A673 (cell line): ENCODE data around the gene KLK12. TPM values are rescaled to one million over a fixed set of nuclear protein-coding genes. Genes with fewer than 3 reads are reported as not detected.

Experiments
- BruUV-seq: library from RNA; stranded (reverse); fragments of 400-500 nt; replicated peaks from 2 replicates; lab custom pipeline; 2021; lab: Mats Ljungman, UMichigan
- CTCF ChIA-PET: fragments of 300-600 bp; sonication (Branson Sonifier 250); formaldehyde crosslinking; loops from one replicate; lab custom pipeline; 2022; ENCODE audit warnings: antibody characterized with exemption; lab: Charles Lee
- POLR2A ChIA-PET: fragments of 300-600 bp; sonication (Branson Sonifier 250); formaldehyde crosslinking; loops from one replicate; lab custom pipeline; 2022; ENCODE audit warnings: antibody characterized with exemption; ENCODE audit not compliant: low non-redundant PET; lab: Charles Lee
- DNase-seq: peaks from one replicate; pipeline ENCODE4 v3.0.0-alpha.2; 2015; ENCODE audit warnings: low spot score
- H3K27ac ChIP-seq: fragments of 200-600 bp; sonication (generic); 2 replicates; pipeline ENCODE4 v1.5.1; 2016; ENCODE audit warnings: mixed run types, low read depth, mild to moderate bottlenecking, mixed read lengths, antibody characterized with exemption, low read length; ENCODE audit not compliant: poor library complexity, severe bottlenecking
- H3K27me3 ChIP-seq: fragments of 200-600 bp; sonication (generic); replicated peaks from 2 replicates; pipeline ENCODE4 v1.6.1; 2017; ENCODE audit warnings: mixed run types, low read depth, mild to moderate bottlenecking, mixed read lengths, antibody characterized with exemption, low read length; ENCODE audit not compliant: insufficient read depth, poor library complexity
- H3K36me3 ChIP-seq: fragments of 200-600 bp; sonication (generic); 2 replicates; pipeline ENCODE4 v1.6.1; 2016; ENCODE audit warnings: mixed run types, mild to moderate bottlenecking, mixed read lengths, antibody characterized with exemption, low read length; ENCODE audit not compliant: insufficient read depth, poor library complexity, severe bottlenecking
- H3K4me1 ChIP-seq: fragments of 200-600 bp; sonication (generic); 2 replicates; pipeline ENCODE4 v1.6.1; 2017; ENCODE audit warnings: mixed run types, mild to moderate bottlenecking, mixed read lengths, antibody characterized with exemption, low read length; ENCODE audit not compliant: insufficient read depth, poor library complexity, severe bottlenecking
- H3K4me3 ChIP-seq: fragments of 200-600 bp; sonication (generic); 2 replicates; pipeline ENCODE4 v1.5.1; 2016; ENCODE audit warnings: low read depth, mixed run types, mild to moderate bottlenecking, mixed read lengths, low read length; ENCODE audit not compliant: poor library complexity, severe bottlenecking
- H3K9me3 ChIP-seq: fragments of 200-600 bp; sonication (generic); 2 replicates; pipeline ENCODE4 v1.6.1; 2016; ENCODE audit warnings: mixed run types, low read depth, mild to moderate bottlenecking, mixed read lengths, antibody characterized with exemption, low read length; ENCODE audit not compliant: poor library complexity, severe bottlenecking
- EZH2 ChIP-seq: fragments of 200-600 bp; sonication (generic); IDR thresholded peaks from 2 replicates; pipeline ENCODE4 v1.6.1; 2017; ENCODE audit warnings: borderline replicate concordance, low read depth, mild to moderate bottlenecking, mixed read lengths, antibody characterized with exemption, low read length; ENCODE audit not compliant: poor library complexity, severe bottlenecking
- intact Hi-C: fragments of 100-400 bp; cut with micrococcal nuclease; formaldehyde crosslinking; loops from one replicate; pipeline ENCODE4 v1.10.0; 2022; ENCODE audit not compliant: unreplicated experiment
- total RNA-seq: library from RNA; stranded (reverse); gene quantifications from 2 replicates; pipeline ENCODE4 v1.2.3, GENCODE V29; 2021
- TF ChIP-seq, protein P1 (sequence below): fragments of 300-800, 200-600 bp; sonication (generic); conservative IDR thresholded peaks from 2 replicates; pipeline ENCODE4 v1.5.1; 2017; ENCODE audit warnings: low read depth, mild to moderate bottlenecking, antibody characterized with exemption, low read length, moderate library complexity, mixed read lengths

Gene KLK12
- total RNA-seq, 1 experiment from 2014 or later = not detected

DNA sequence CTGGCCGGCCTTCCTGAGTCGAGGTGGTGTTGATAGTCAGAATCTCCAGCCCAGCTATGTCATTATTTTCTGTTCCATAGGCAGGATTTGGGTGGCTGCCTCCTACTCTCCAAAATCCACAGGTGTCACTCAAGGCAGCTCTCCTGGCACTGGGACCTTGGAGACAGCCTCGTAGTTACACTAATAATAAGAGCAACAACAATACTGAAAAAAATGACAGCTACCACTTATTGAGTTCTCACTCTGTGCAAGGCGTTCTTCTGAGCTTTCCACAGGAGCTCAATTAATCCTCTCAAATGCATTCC is 12.2 kb upstream of the KLK12 start:
- POLR2A ChIA-PET = interaction anchor here (0.5 kb wide), 1 partner anchor 458 kb away, joined by 5 read pairs; no protein-coding TSS in a partner anchor

DNA sequence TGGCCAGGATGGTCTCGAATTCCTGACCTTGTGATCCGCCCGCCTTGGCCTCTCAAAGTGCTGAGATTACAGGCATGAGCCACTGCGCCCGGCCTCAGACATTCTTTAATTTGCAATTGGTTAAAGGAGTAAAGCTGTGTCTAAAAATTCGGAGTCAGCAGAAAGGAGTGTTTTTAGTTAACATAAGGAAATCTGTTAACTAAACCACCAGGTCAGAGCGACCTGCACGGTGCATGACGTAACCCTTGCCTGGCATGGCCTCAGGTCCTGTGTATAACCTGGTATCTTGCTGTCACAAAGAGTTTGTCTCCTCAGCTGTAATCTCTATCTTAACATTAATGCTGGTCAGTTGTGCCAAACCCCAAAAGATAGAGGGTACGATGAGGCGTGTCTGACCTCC is 9.5 kb upstream of the KLK12 start:
- DNase-seq = no peak
- no TSS peak for BruUV-seq
- TF ChIP-seq, protein P1, sequence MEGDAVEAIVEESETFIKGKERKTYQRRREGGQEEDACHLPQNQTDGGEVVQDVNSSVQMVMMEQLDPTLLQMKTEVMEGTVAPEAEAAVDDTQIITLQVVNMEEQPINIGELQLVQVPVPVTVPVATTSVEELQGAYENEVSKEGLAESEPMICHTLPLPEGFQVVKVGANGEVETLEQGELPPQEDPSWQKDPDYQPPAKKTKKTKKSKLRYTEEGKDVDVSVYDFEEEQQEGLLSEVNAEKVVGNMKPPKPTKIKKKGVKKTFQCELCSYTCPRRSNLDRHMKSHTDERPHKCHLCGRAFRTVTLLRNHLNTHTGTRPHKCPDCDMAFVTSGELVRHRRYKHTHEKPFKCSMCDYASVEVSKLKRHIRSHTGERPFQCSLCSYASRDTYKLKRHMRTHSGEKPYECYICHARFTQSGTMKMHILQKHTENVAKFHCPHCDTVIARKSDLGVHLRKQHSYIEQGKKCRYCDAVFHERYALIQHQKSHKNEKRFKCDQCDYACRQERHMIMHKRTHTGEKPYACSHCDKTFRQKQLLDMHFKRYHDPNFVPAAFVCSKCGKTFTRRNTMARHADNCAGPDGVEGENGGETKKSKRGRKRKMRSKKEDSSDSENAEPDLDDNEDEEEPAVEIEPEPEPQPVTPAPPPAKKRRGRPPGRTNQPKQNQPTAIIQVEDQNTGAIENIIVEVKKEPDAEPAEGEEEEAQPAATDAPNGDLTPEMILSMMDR = no peak
- no peak for TF ChIP-seq EZH2
- CTCF ChIA-PET = no interaction called here
- Histone ChIP-seq H3K9me3 (no peaks in the 10 kb centered on the region), H3K4me3 (no peak overlapping the region), H3K4me1 (no peaks in the 10 kb centered on the region), H3K36me3 (no peaks in the 10 kb centered on the region), H3K27ac (no peak overlapping the region), H3K27me3 (no peaks in the 10 kb centered on the region)
- intact Hi-C loops = no loop called here
- POLR2A ChIA-PET = no interaction called here

More for the DNA sequence above, 12.2 kb upstream of the KLK12 start:
- intact Hi-C loops = no loop called here
- H3K9me3 ChIP-seq = no peaks in the 10 kb centered on the region
- no peaks in the 10 kb centered on the region for H3K4me1 ChIP-seq
- H3K27ac ChIP-seq = no peak overlapping the region
- no TSS peak for BruUV-seq
- H3K4me3 ChIP-seq = no peak overlapping the region
- peaks cover under 1% of the 10 kb centered on the region for H3K27me3 ChIP-seq
- TF ChIP-seq, protein P1 = no peak
- no peak for TF ChIP-seq EZH2
- no peaks in the 10 kb centered on the region for H3K36me3 ChIP-seq
- CTCF ChIA-PET = no interaction called here
- DNase-seq = no peak

DNA sequence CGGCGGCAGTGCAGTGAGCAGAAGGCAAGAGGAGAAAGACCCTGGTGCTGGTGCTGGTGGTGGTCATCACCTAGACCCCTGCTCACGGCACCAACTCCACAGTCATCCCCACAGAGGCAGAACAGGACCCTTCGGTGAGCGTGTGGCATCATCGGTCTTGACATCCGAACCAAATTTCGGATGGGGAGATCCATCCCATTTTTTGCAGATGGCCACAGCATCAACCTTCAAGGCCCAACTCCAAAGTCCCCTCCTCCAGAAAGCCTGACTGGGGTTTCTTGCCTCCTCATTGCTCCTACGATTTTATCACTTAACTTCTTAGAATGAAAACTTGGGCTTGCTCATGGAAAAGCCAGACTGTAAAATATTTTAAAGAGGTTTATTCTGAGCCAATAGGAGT is 8.7 kb upstream of the KLK12 start:
- BruUV-seq = no TSS peak
- H3K27ac ChIP-seq = no peak overlapping the region
- CTCF ChIA-PET = no interaction called here
- no peaks in the 10 kb centered on the region for H3K36me3 ChIP-seq
- H3K27me3 ChIP-seq = no peaks in the 10 kb centered on the region
- POLR2A ChIA-PET = no interaction called here
- intact Hi-C loops = no loop called here
- no peaks in the 10 kb centered on the region for H3K9me3 ChIP-seq
- H3K4me1 ChIP-seq = no peaks in the 10 kb centered on the region
- TF ChIP-seq, protein P1 = no peak
- no peak for TF ChIP-seq EZH2
- H3K4me3 ChIP-seq = no peak overlapping the region
- DNase-seq = no peak
